ENCODE results near the gene ARHGAP26. TPM values are rescaled to one million over a fixed set of nuclear protein-coding genes. Genes with fewer than 3 reads are reported as not detected.
A peak's percentile ranks its signal among the peaks of the same experiment; 100 is the strongest.
"Not testable (repeated sequence)": the region's sequence is repeated elsewhere in the genome, so short reads cannot be mapped to it uniquely, and the experiment has no call there.

The ARHGAP26 gene
- total RNA-seq, 1 experiment from 2014 or later = 79.8 TPM

DNA sequence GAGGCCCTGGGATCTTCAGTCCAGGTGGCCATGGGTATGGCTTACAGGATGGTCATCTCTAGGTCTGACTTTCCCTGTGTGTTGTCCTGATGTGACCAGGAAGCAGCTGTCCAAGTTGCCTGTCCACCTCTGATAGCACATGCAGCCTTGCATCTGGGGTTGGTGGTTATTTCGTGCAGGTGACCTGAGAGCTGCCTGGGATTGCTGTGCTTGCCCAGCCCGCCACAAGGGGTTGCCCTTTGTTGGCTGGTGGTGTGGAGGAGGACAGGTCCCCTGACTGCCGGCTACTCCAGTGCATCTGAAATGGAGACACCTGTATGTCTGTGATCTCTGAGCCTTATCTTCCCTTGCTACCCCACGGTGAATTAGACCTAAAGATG, 212.6 kb downstream of the ARHGAP26 start:
- no peaks in the 10 kb centered on the region; the same call in 1 of the 2 replicates for H3K9me3 ChIP-seq
- ChIA-PET CTCF (interaction anchor here (0.6 to 1.7 kb wide), 2 partner anchors 270 to 654 kb away, joined by 4 to 5 read pairs; no protein-coding TSS in a partner anchor), POLR2A (no interaction called here)
- H3K27me3 ChIP-seq (replicated peaks; ENCODE audit: control insufficient read depth, insufficient read depth, low read length) = no peaks in the 10 kb centered on the region
- H3K36me3 ChIP-seq (ENCODE audit: control insufficient read depth, insufficient read depth, low read length) = no peaks in the 10 kb centered on the region
- no TSS peak for BruUV-seq (replicated peaks)
- H3K4me1 ChIP-seq = peaks cover 19% of the 10 kb centered on the region
- TF ChIP-seq, protein P1, sequence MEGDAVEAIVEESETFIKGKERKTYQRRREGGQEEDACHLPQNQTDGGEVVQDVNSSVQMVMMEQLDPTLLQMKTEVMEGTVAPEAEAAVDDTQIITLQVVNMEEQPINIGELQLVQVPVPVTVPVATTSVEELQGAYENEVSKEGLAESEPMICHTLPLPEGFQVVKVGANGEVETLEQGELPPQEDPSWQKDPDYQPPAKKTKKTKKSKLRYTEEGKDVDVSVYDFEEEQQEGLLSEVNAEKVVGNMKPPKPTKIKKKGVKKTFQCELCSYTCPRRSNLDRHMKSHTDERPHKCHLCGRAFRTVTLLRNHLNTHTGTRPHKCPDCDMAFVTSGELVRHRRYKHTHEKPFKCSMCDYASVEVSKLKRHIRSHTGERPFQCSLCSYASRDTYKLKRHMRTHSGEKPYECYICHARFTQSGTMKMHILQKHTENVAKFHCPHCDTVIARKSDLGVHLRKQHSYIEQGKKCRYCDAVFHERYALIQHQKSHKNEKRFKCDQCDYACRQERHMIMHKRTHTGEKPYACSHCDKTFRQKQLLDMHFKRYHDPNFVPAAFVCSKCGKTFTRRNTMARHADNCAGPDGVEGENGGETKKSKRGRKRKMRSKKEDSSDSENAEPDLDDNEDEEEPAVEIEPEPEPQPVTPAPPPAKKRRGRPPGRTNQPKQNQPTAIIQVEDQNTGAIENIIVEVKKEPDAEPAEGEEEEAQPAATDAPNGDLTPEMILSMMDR (IDR thresholded peaks at IDR 0.05; ENCODE audit: insufficient read depth in 1 of 2, low read depth in 1 of 2, low read length in 1 of 2, severe bottlenecking in 1 of 2, unreplicated experiment in 1 of 2) = no peak
- Mint-ChIP-seq H3K27ac (ENCODE audit: unreplicated experiment) (peak overlapping the region; percentile 77), H3K4me1 (ENCODE audit: low read depth, unreplicated experiment) (peaks cover 12% of the 10 kb centered on the region), H3K4me3 (ENCODE audit: unreplicated experiment) (no peak overlapping the region), H3K27me3 (ENCODE audit: insufficient read depth, unreplicated experiment) (no peaks in the 10 kb centered on the region), H3K9me3 (ENCODE audit: unreplicated experiment) (no peaks in the 10 kb centered on the region), H3K36me3 (ENCODE audit: insufficient read depth, unreplicated experiment) (peaks cover 19% of the 10 kb centered on the region)
- H3K4me3 ChIP-seq (ENCODE audit: low read depth, low read length) = no peak overlapping the region
- peak; percentile 43 to 44 for DNase-seq
- intact Hi-C loops (cut with micrococcal nuclease; ENCODE audit: unreplicated experiment) = no loop called here

DNA sequence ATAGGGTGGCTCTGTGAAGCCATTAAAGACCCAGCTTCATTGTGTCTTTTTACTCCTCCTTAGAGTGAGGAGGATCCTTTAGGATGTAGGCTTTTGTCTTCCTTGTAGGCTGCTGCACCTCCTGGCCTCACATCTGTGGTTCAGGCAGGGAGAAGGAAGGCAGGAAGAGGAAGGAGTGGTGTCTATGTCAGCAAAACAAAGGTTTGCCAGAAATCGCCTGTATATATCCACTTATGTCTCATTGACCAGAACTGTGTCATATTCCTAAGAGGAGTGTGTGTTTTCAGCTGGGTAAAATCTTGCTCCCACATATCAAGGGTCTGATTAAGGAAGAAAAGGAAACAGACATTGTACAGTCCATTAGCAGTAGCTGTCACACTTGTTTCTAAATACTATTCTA, 213.8 kb downstream of the ARHGAP26 start:
- DNase-seq = no peak
- Histone ChIP-seq H3K4me1 (peaks cover 19% of the 10 kb centered on the region), H3K4me3 (ENCODE audit: low read depth, low read length) (no peak overlapping the region), H3K27me3 (replicated peaks; ENCODE audit: control insufficient read depth, insufficient read depth, low read length) (no peaks in the 10 kb centered on the region), H3K36me3 (ENCODE audit: control insufficient read depth, insufficient read depth, low read length) (no peaks in the 10 kb centered on the region), H3K9me3 (no peaks in the 10 kb centered on the region; the same call in 1 of the 2 replicates)
- Mint-ChIP-seq H3K36me3 (ENCODE audit: insufficient read depth, unreplicated experiment) (peaks cover 15% of the 10 kb centered on the region), H3K27ac (ENCODE audit: unreplicated experiment) (no peak overlapping the region), H3K9me3 (ENCODE audit: unreplicated experiment) (peaks cover 11% of the 10 kb centered on the region), H3K4me1 (ENCODE audit: low read depth, unreplicated experiment) (peaks cover 12% of the 10 kb centered on the region), H3K4me3 (ENCODE audit: unreplicated experiment) (no peak overlapping the region), H3K27me3 (ENCODE audit: insufficient read depth, unreplicated experiment) (no peaks in the 10 kb centered on the region)
- no TSS peak for BruUV-seq (replicated peaks)
- CTCF ChIA-PET = no interaction called here
- POLR2A ChIA-PET = no interaction called here
- TF ChIP-seq, protein P1 (IDR thresholded peaks at IDR 0.05; ENCODE audit: insufficient read depth in 1 of 2, low read depth in 1 of 2, low read length in 1 of 2, severe bottlenecking in 1 of 2, unreplicated experiment in 1 of 2) = no peak
- intact Hi-C loops (cut with micrococcal nuclease; ENCODE audit: unreplicated experiment) = no loop called here

DNA sequence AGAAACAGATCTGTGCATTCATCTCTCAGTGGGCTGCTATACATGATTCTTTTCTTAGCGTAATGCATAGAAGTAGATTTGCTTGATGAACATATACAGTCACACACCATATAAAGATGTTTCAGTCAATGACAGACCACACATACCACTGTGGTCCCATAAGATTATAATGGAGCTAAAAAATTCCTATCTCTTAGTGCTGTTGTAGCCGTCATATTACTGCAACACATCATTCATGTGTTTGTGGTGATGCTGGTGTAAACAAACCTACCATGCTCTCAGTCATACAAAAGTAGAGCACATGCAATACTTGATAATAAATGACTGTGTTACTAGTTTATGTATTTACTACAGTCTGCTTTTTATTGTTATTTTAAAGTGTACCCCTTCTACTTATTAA, 214.3 kb downstream of the ARHGAP26 start:
- peaks cover 16% of the 10 kb centered on the region for H3K9me3 Mint-ChIP-seq (ENCODE audit: unreplicated experiment)
- ChIA-PET CTCF (no interaction called here), POLR2A (no interaction called here)
- H3K9me3 ChIP-seq = no peaks in the 10 kb centered on the region; the same call in 1 of the 2 replicates
- H3K27me3 Mint-ChIP-seq (ENCODE audit: insufficient read depth, unreplicated experiment) = no peaks in the 10 kb centered on the region
- no peaks in the 10 kb centered on the region for H3K36me3 ChIP-seq (ENCODE audit: control insufficient read depth, insufficient read depth, low read length)
- peaks cover 12% of the 10 kb centered on the region for H3K4me1 Mint-ChIP-seq (ENCODE audit: low read depth, unreplicated experiment)
- intact Hi-C loops (cut with micrococcal nuclease; ENCODE audit: unreplicated experiment) = no loop called here
- no peak overlapping the region for H3K27ac Mint-ChIP-seq (ENCODE audit: unreplicated experiment)
- no peaks in the 10 kb centered on the region for H3K27me3 ChIP-seq (replicated peaks; ENCODE audit: control insufficient read depth, insufficient read depth, low read length)
- peaks cover 19% of the 10 kb centered on the region for H3K4me1 ChIP-seq
- H3K36me3 Mint-ChIP-seq (ENCODE audit: insufficient read depth, unreplicated experiment) = peaks cover 15% of the 10 kb centered on the region
- H3K4me3 Mint-ChIP-seq (ENCODE audit: unreplicated experiment) = no peak overlapping the region
- TF ChIP-seq, protein P1 (IDR thresholded peaks at IDR 0.05; ENCODE audit: insufficient read depth in 1 of 2, low read depth in 1 of 2, low read length in 1 of 2, severe bottlenecking in 1 of 2, unreplicated experiment in 1 of 2) = no peak
- no TSS peak for BruUV-seq (replicated peaks)
- no peak overlapping the region for H3K4me3 ChIP-seq (ENCODE audit: low read depth, low read length)
- DNase-seq = no peak

- H3K27ac Mint-ChIP-seq (ENCODE audit: unreplicated experiment); H3K9me3 ChIP-seq; CTCF ChIA-PET; H3K36me3 Mint-ChIP-seq (ENCODE audit: insufficient read depth, unreplicated experiment); intact Hi-C loops (cut with micrococcal nuclease; ENCODE audit: unreplicated experiment); H3K4me3 ChIP-seq (ENCODE audit: low read depth, low read length); BruUV-seq (replicated peaks); H3K4me1 ChIP-seq; H3K4me3 Mint-ChIP-seq (ENCODE audit: unreplicated experiment); H3K27me3 ChIP-seq (replicated peaks; ENCODE audit: control insufficient read depth, insufficient read depth, low read length); H3K4me1 Mint-ChIP-seq (ENCODE audit: low read depth, unreplicated experiment); H3K27me3 Mint-ChIP-seq (ENCODE audit: insufficient read depth, unreplicated experiment); DNase-seq; POLR2A ChIA-PET; H3K36me3 ChIP-seq (ENCODE audit: control insufficient read depth, insufficient read depth, low read length): not testable (repeated sequence)
- peaks cover 26% of the 10 kb centered on the region for H3K9me3 Mint-ChIP-seq (ENCODE audit: unreplicated experiment)
These were observed 219.1 kb downstream of the ARHGAP26 start for GRCh38 chr5:142989270-142989669.

DNA sequence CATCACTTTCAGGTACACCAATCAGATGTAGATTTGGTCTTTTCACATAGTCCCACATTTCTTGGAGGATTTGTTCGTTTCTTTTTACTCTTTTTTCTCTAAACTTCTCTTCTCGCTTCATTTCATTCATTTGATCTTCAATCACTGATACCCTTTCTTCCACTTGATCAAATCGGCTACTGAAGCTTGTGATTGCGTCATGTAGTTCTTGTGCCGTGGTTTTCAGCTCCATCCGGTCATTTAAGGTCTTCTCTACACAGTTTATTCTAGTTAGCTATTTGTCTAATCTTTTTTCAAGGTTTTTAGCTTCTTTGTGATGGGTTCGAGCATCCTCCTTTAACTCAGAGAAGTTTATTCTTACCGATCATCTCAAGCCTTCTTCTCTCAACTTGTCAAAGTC, 219.9 kb downstream of the ARHGAP26 start:
- POLR2A ChIA-PET = not testable (repeated sequence)
- peaks cover 10% of the 10 kb centered on the region for H3K36me3 Mint-ChIP-seq (ENCODE audit: insufficient read depth, unreplicated experiment)

More for the DNA sequence above, 219.9 kb downstream of the ARHGAP26 start:
- H3K4me1 Mint-ChIP-seq (ENCODE audit: low read depth, unreplicated experiment); H3K27me3 Mint-ChIP-seq (ENCODE audit: insufficient read depth, unreplicated experiment); H3K36me3 ChIP-seq (ENCODE audit: control insufficient read depth, insufficient read depth, low read length); DNase-seq; intact Hi-C loops (cut with micrococcal nuclease; ENCODE audit: unreplicated experiment); BruUV-seq (replicated peaks); H3K9me3 ChIP-seq; H3K27ac Mint-ChIP-seq (ENCODE audit: unreplicated experiment); H3K27me3 ChIP-seq (replicated peaks; ENCODE audit: control insufficient read depth, insufficient read depth, low read length); H3K4me3 ChIP-seq (ENCODE audit: low read depth, low read length); H3K4me1 ChIP-seq; H3K4me3 Mint-ChIP-seq (ENCODE audit: unreplicated experiment); CTCF ChIA-PET: not testable (repeated sequence)
- peaks cover 26% of the 10 kb centered on the region for H3K9me3 Mint-ChIP-seq (ENCODE audit: unreplicated experiment)
